GM19397 (cell line): ENCODE results near the gene PARP6.

ENCODE experiments used
- ATAC-seq: cut with Tn5 transposase; IDR thresholded peaks from one replicate; pipeline ENCODE4 v1.9.1; 2021; ENCODE audit warnings: mild to moderate bottlenecking, moderate library complexity; ENCODE audit not compliant: unreplicated experiment

The PARP6 gene

DNA sequence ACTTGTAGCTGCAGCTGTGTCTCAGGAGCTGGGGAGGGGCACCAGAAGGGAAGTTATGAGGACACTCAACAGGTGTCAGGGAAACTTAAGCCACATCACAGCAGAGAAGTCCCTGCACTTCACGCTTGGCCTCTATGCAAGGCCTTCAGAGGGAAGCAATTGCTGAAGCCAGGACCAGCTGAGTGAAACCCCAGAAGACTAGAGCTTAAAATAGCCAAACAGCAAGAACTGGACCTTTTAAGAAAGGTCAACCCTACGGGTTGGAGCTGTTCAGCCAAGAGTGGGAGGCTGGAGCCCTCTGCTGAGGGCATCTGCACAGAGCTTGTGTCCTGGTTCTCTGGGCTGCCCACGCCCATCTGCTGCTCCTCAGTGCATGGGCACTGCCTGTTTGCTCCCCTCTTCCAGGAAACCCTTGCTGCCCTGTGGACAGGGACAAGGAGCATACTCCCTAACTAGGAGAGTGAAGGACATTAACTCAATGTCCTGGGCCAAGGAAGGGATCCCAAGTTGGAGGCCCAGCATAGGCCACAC is 70.9 kb downstream of the PARP6 start:
- no peak for ATAC-seq

DNA sequence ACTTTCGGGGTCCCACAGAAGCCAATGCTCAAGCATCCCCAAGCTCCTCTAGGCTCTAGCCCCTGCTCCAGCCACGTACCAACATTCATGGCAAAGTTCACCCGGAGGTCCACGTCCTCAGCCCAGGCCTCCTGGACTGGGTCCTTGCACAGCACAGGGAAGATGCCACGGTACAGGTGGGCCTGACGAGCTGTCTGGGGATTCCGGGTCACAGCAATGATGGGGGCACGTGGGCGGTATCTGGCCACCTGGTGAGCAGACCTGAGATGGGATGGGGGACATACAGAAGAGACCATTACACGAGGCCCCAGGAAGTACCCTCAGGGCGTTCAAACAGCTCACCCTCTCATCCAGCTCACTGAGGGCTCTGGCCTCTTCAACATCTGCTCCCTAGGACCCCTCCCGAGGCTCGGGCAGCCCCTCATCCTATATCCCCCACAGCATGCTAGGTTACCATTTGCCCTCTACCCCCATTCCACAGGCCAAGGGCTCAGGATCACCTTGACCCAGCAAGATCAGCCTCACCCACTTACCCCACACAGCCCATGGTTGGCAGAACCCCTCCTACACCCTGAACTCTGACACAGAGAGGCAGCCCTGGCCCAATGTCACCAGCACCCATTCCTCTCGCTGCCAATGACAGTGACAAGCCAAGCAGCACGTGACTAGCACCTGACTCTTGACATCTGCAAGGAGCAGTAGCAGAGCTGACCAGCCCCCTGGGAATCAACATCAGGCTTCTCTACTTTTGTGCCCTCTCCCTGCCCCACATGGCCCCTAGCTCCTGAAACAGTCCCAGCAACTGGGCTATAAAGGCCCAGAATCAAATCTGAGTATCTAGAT is 71.7 kb downstream of the PARP6 start:
- no peak for ATAC-seq

DNA sequence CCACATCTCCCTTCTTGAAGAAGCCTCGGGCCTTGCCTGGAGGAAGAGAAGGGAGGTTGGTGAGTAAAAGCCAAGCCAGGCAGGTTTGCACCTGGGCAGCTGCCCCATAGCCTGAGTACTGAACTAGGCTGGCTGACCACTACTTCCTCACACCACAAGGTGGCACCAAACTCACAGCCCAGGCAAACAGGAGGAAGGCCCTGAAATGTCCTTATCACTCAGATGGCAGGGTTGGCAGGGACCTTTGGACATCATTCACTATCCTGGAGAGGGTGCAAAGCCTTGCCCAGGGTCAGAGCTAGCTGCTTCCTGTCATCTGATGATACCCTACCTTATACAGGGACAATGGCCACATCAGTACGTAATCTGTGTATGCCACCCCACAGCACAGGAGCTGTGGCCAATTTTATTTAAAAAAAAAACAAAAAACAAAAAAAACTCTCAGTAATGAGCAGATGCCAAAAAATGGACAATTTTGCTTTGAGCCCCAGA is 72.6 kb downstream of the PARP6 start:
- ATAC-seq: peak; percentile 39

DNA sequence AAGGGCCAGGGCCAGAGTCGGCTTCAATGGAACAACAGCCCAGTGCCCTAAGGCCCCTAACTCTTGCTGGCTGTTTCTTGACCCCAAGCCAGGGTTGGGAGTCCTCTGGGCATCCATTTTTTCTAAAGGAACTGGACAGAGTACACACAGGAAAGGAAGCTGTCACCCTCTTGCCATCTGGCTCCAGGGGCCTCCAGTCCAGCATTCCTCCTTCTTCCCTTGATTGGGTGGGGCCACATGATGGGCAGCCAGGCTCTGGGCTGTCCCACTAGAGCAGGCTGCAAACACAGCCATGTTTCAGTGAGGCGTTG is 73.2 kb downstream of the PARP6 start:
- ATAC-seq: no peak

DNA sequence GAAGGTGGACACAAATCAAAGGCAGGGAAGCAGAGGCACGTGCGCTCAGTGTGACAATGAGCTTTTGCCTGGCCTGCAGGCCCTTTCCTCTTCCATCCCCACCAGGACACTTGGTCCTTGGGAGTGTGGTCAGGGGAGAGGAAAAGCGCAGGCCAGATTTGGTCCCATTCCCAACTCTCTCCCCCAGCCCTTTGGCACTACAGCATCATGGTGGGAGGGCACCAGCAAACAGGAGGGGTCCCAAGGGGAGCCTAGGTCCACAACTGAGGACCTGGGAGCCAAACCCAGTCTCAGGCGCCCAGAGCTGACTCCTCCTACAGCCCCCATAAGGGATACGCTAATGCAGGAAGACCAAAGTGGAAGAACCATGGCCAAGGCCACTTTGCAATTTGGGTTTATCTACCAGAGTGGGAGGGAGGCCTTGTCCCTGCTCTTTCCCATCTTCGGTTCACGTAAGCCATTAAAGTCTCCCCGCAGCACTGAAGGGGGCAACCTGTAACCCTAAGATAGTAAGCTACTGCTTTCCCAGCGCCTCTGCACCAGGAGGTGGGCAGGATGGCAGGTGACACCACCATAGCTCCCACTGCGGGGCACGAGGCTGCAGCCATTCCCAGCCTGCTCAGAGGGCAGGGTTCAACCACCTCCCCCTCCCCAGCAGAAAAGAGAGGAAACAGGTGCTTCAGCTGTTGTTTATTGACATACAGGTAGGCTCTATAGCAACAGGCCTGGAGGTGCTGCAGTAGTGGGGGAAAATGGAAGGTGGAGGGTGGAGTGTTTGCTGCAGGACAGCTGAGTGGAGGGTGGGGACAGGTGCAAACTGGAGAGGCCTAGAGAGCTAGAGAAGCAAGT is 73.8 kb downstream of the PARP6 start:
- no peak for ATAC-seq

GRCh38 chr15:72197460-72198355 is 74.6 kb downstream of the PARP6 start, which contains the start of gene GRAMD2A:
TSS of gene GRAMD2A (minus strand) at chr15:72197787.
- ATAC-seq: no peak

DNA sequence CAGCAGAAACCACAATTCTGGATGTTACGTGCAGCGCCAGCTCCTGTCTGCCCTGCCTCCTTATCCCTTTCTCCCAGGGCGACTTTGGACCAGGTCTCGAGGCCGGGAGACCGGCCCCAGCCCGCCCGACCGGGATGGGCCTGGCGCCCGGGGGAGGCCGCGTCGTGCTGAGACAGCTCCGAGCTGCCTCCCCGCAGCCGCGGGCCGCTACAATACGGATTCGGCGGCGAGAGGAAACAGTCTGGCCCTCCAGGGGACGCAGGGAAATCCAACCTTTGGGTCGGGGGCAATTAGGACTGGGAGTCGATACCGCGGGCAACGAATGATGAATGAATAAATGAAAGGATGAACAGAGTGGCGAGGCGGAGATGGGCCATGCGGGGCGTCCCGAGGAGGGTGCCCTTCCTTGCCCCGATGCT is 75.3 kb downstream of the PARP6 start:
- ATAC-seq: no peak

GRCh38 chr15:72196409-72197040 is 75.8 kb downstream of the PARP6 start:
- ATAC-seq: no peak

- no peak for ATAC-seq
Observed at GRCh38 chr15:72195101-72195511, 77.2 kb downstream of the PARP6 start.

- no peak for ATAC-seq
Observed at GRCh38 chr15:72193836-72194396, 78.4 kb downstream of the PARP6 start.

DNA sequence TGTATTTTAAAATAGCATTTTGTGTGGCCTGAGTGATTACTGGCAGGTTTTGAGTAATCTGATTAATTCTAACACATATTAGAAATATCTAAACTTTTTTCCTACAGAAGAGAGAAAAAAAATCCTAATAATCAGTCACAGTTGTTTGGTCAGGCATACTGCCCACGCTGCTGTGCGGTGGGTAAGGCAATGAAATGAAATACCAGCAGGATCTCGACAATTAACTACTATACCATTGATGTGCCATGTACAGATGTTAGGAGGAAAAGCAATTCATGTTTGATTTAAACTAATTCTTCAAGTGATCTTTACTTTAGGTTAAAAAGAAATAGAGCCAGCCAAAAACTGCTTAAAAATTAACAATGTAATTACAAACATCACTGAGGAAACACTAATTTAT is 79.9 kb downstream of the PARP6 start:
- no peak for ATAC-seq
